Right lobe of liver (tissue), 6 donors: Measurements from ENCODE around the gene ZDHHC14. TPM values are rescaled to one million over a fixed set of nuclear protein-coding genes. Genes with fewer than 3 reads are reported as not detected.
A peak's percentile ranks its signal among the peaks of the same experiment; 100 is the strongest.

Experiments used
- ATAC-seq, 4 donors: fragments of 200-7000 bp; cut with Tn5 transposase; one replicate each; pipeline ENCODE4 v1.9.1; 2020; ENCODE audit warnings: mild to moderate bottlenecking in 4 of 4, moderate library complexity in 4 of 4
- DNase-seq, 3 donors: peaks; one replicate each; pipeline ENCODE4 v3.0.0-alpha.2; 2020
- H3K27ac ChIP-seq, 3 donors: fragments of 200-600 bp; one replicate each; pipeline ENCODE4 v1.8.0; 2022
- H3K27me3 ChIP-seq, 2 donors: fragments of 200-600 bp; one replicate each; pipeline ENCODE4 v1.8.0; 2022
- H3K36me3 ChIP-seq, 4 donors: fragments of 200-600 bp; sonication (generic) in 1 of 4; one replicate each; pipeline versions ENCODE4 v1.5.1 to v1.8.0; 2017 to 2022; ENCODE audit warnings: control low read depth in 1 of 4
- H3K4me1 ChIP-seq, 4 donors: fragments of 200-600 bp; sonication (generic) in 1 of 4; one replicate each; pipeline versions ENCODE4 v1.5.1 to v1.8.0; 2017 to 2022; ENCODE audit warnings: control low read depth in 1 of 4
- H3K4me3 ChIP-seq, 3 donors: fragments of 200-600 bp; one replicate each; pipeline ENCODE4 v1.8.0; 2022
- H3K9me3 ChIP-seq, 4 donors: fragments of 200-600 bp; sonication (generic) in 1 of 4; one replicate each; pipeline versions ENCODE4 v1.5.1 to v1.8.0; 2017 to 2022; ENCODE audit warnings: control low read depth in 1 of 4
- CTCF ChIP-seq, 4 donors: fragments of 200-600 bp in 3 of 4; fragments of 450-650 bp in 1 of 4; IDR thresholded peaks; one replicate each; pipeline versions ENCODE4 v1.5.1 to v1.8.0; 2016 to 2022; ENCODE audit warnings: antibody characterized with exemption in 4 of 4, mild to moderate bottlenecking in 2 of 4
- POLR2A ChIP-seq: fragments of 450-650 bp; IDR thresholded peaks from one replicate; pipeline ENCODE4 v1.6.1; 2017; ENCODE audit warnings: antibody characterized with exemption, mild to moderate bottlenecking
- WGBS: methylation state at CpG from one replicate; pipeline ENCODE4 v1.1.6; 2018; ENCODE audit warnings: low coverage, low lambda C conversion rate; ENCODE audit not compliant: insufficient coverage; ENCODE audit errors: missing lambda C conversion rate; 5-methylcytosine and 5-hydroxymethylcytosine counted together
- intact Hi-C, 2 donors: fragments of 100-400 bp; cut with DNase I; formaldehyde crosslinking; loops; one replicate each; pipeline versions ENCODE4 v1.11.2 to v1.14.1; 2022
- total RNA-seq, 6 experiments: library from RNA; depleted of rRNA in 2 of 6; stranded (reverse); fragments of >200 nt in 2 of 6; fragmentation: NEBNext Ultra II Directional in 3 of 6; extraction: Animal tissue kit (Norgen Biotek cat#: 25700) in 3 of 6; gene quantifications; one replicate each; pipeline versions ENCODE4 v1.1.0 to v1.2.4, GENCODE V29; 2016 to 2023
- donor health status: DM: no; HTN: yes; CAD: no.
- donor health status: DM: no; HTN: no; CAD: no.
- donor health status: DM: no; HTN: no; CAD: no.
- donor health status: DM: no; HTN: yes; CAD: no.
- donor health status: DM: no; HTN: yes; CAD: no.

The ZDHHC14 gene
- total RNA-seq, 6 experiments from 2014 or later = 7.3 to 13.0 (median 10.3) TPM

DNA sequence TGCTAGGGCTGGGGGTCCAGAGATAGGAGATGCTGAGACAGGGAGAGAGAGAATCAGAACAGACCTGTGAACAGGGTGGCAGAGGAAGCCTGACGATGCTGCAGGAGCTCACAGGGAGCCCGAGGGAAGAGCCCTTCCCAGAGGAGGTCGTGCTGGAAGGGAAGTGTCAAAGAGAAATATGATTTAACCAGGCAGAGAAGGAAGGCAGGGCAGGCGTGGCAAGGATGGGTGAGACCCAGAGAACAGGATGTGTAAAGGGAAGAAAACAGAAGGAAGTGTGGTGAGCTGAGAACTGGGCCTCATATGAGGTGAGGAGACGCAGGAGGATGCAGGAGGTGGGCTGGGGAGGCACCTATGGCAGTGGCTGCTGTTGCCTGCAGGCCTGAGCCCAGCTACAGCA, 105.6 kb downstream of the ZDHHC14 start:
- TF ChIP-seq POLR2A (no peak), CTCF (IDR thresholded peaks at IDR 0.05) (no peak)
- intact Hi-C loops = no loop called here
- Histone ChIP-seq H3K36me3 (no peaks in the 10 kb centered on the region), H3K4me3 (no peak overlapping the region), H3K27me3 (no peaks in the 10 kb centered on the region), H3K4me1 (no peaks in the 10 kb centered on the region), H3K27ac (no peak overlapping the region), H3K9me3 (no peaks in the 10 kb centered on the region)
- WGBS = 53% methylated on average over 5 of the region's 5 CpGs
- no peak for DNase-seq
- peak in 2 of 4 donors; percentile 38 to 42 for ATAC-seq

GRCh38 chr6:157487110-157487773, 106.3 kb downstream of the ZDHHC14 start:
- Histone ChIP-seq H3K36me3 (no peaks in the 10 kb centered on the region), H3K27me3 (no peaks in the 10 kb centered on the region), H3K27ac (no peak overlapping the region), H3K4me1 (no peaks in the 10 kb centered on the region), H3K9me3 (no peaks in the 10 kb centered on the region), H3K4me3 (no peak overlapping the region)
- TF ChIP-seq POLR2A = no peak
- WGBS = 87% methylated on average over 5 of the region's 8 CpGs
- intact Hi-C loops = no loop called here
- DNase-seq (no peak), ATAC-seq (no peak)

DNA sequence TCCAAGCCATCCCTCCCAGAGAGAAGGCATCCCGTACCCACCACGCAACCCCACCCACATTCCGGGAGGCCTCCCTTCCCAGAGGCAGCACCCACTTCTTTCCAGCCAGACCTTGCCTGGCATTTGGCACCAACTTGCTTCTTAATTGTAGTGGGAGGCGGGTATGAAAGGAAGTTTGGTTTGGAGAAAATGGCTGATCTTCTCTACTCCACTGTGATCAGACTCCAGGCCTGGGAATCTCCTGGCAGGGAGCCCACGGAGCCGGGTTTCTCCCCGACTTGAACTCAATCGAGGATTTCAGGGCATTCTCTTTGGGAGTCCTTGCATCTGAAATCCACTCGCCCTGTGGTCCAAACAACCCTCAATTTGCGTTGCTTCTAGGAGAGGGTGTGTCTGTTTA, 107.1 kb downstream of the ZDHHC14 start:
- intact Hi-C loops = no loop called here
- H3K36me3 ChIP-seq = no peaks in the 10 kb centered on the region
- H3K27ac ChIP-seq = no peak overlapping the region
- no peak for TF ChIP-seq POLR2A
- no peaks in the 10 kb centered on the region for H3K9me3 ChIP-seq
- DNase-seq (no peak), ATAC-seq (no peak)
- no peaks in the 10 kb centered on the region for H3K4me1 ChIP-seq
- H3K4me3 ChIP-seq = no peak overlapping the region
- WGBS = 77% methylated on average over 5 of the region's 10 CpGs
- H3K27me3 ChIP-seq = no peaks in the 10 kb centered on the region

DNA sequence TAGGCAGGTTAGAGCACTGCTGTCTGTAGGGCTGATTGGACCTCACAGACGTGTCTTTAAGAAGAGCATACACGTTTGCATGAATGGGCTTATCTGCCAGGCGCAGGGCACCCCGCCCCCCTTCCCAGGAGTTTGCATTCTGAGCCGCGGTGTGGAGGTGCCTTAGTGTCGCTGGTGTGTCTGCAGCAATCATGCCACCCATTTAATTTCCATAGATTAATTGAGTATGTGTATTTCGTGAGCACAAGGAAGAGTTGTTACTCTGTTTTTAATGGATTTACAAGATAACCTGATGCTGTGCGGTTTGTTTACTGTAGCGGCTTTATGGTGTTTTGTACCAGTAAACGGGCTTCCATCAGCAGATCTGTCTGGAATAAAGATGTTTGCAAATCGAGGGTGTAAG, 107.7 kb downstream of the ZDHHC14 start:
- no peak for TF ChIP-seq CTCF (IDR thresholded peaks at IDR 0.05)
- TF ChIP-seq POLR2A = no peak
- intact Hi-C loops = no loop called here
- ATAC-seq (no peak), DNase-seq (no peak)
- H3K36me3 ChIP-seq = no peaks in the 10 kb centered on the region
- no peaks in the 10 kb centered on the region for H3K27me3 ChIP-seq
- no peak overlapping the region for H3K27ac ChIP-seq
- H3K4me3 ChIP-seq = no peak overlapping the region
- WGBS = 87% methylated on average over 12 of the region's 12 CpGs
- no peaks in the 10 kb centered on the region for H3K4me1 ChIP-seq
- no peaks in the 10 kb centered on the region for H3K9me3 ChIP-seq

DNA sequence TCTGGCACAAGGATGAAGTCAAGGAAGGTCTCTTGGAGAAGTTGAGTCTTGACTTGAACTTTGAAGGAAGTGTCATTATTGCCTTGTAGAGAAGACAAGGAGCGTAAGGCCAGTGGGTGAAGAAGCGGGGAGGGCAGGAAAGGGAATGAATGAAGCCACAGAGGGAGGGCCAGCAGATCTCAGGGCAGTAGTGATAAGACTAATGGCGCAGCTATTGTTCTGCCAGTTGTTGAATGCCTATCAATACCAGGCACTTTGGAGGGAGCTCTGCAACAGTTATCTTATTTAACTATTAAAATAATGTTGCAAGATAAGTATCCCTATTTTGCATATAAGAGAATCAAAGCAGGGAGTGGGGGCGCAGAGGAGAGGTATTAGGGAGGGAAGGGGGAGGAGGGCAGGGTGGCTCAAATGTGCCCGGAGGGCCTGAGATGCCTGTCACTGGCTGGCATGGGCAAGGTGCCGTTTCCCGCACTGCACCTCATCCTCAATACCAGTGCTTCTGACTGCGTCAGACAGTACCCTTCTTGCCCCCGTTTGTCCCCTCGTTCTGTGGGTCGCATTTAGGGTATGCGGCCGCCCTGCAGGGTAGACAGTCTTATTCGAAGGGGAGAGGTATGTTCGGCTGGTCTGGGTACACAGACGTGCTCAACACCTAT, 109.8 kb downstream of the ZDHHC14 start:
- no peak for ATAC-seq
- H3K9me3 ChIP-seq = no peaks in the 10 kb centered on the region
- no peaks in the 10 kb centered on the region for H3K27me3 ChIP-seq
- no peak overlapping the region for H3K4me3 ChIP-seq
- 93% methylated on average over 15 of the region's 16 CpGs for WGBS
- TF ChIP-seq POLR2A = no peak
- TF ChIP-seq CTCF (IDR thresholded peaks at IDR 0.05) = no peak
- H3K4me1 ChIP-seq = no peaks in the 10 kb centered on the region
- intact Hi-C loops = no loop called here
- no peak overlapping the region for H3K27ac ChIP-seq
- DNase-seq = no peak
- no peaks in the 10 kb centered on the region for H3K36me3 ChIP-seq
